Measurements from ENCODE around the gene RBFOX2.

- TF ChIP-seq CTCF (IDR thresholded peaks at IDR 0.05; ENCODE audit: extremely low read depth in 1 of 2, insufficient read depth in 1 of 2, low read depth in 1 of 2, low read length in 2 of 2): no peak
- no peak for TF ChIP-seq POLR2AphosphoS5 (IDR thresholded peaks at IDR 0.05; ENCODE audit: insufficient read depth, low read depth, low read length)
- no peak for TF ChIP-seq POLR2A (IDR thresholded peaks at IDR 0.05; ENCODE audit: low read depth, low read length)
- no peak for TF ChIP-seq FOS (IDR thresholded peaks at IDR 0.05; ENCODE audit: borderline replicate concordance, insufficient read depth, low read length)
- TF ChIP-seq EZH2 (IDR thresholded peaks at IDR 0.05; ENCODE audit: borderline replicate concordance, low read depth, low read length, severe bottlenecking): no peak
- no peak for TF ChIP-seq JUN (IDR thresholded peaks at IDR 0.05; ENCODE audit: borderline replicate concordance, insufficient read depth, insufficient read length, low read depth)
These were observed 534 bp downstream of the RBFOX2 start for GRCh38 chr22:36027935-36028645.
